Glutamatergic neuron (in vitro differentiated cells): ENCODE data around the gene MCTP1. TPM values are rescaled to one million over a fixed set of nuclear protein-coding genes. Genes with fewer than 3 reads are reported as not detected.

Experiments
- DNase-seq: peaks from one replicate; pipeline ENCODE4 v3.0.0; 2022
- H3K27ac Mint-ChIP-seq: one replicate; pipeline ENCODE4 v1.8.0; 2020; ENCODE audit warnings: mild to moderate bottlenecking, mixed read lengths, inconsistent platforms; ENCODE audit not compliant: unreplicated experiment
- H3K27me3 Mint-ChIP-seq: one replicate; pipeline ENCODE4 v1.8.0; 2020; ENCODE audit warnings: mild to moderate bottlenecking, moderate library complexity, mixed read lengths, inconsistent platforms; ENCODE audit not compliant: unreplicated experiment
- H3K36me3 Mint-ChIP-seq: one replicate; pipeline ENCODE4 v1.8.0; 2020; ENCODE audit warnings: mild to moderate bottlenecking, mixed read lengths, inconsistent platforms; ENCODE audit not compliant: unreplicated experiment
- H3K4me1 Mint-ChIP-seq: one replicate; pipeline ENCODE4 v1.8.0; 2020; ENCODE audit warnings: mild to moderate bottlenecking, low read depth, mixed read lengths, inconsistent platforms; ENCODE audit not compliant: unreplicated experiment
- H3K4me3 Mint-ChIP-seq: one replicate; pipeline ENCODE4 v1.8.0; 2020; ENCODE audit warnings: mild to moderate bottlenecking, mixed read lengths, inconsistent platforms; ENCODE audit not compliant: unreplicated experiment
- H3K9me3 Mint-ChIP-seq: one replicate; pipeline ENCODE4 v1.8.0; 2020; ENCODE audit warnings: mild to moderate bottlenecking, moderate library complexity, mixed read lengths, inconsistent platforms; ENCODE audit not compliant: unreplicated experiment
- CTCF ChIP-seq: fragments of 200-600 bp; sonication (generic); IDR thresholded peaks from one replicate; pipeline ENCODE4 v1.5.0; 2021; ENCODE audit not compliant: partially characterized antibody, unreplicated experiment
- total RNA-seq: library from RNA; stranded (reverse); fragmentation: NEBNext Ultra II Directional; extraction: Animal tissue kit (Norgen Biotek cat#: 25700); gene quantifications from one replicate; pipeline ENCODE4 v1.2.1, GENCODE V29; 2021; ENCODE audit not compliant: unreplicated experiment

MCTP1 gene
- total RNA-seq, 1 donor from 2014 or later, result 1.7 TPM

- H3K27me3 Mint-ChIP-seq, result no peaks in the 10 kb centered on the region
- no peak overlapping the region for H3K27ac Mint-ChIP-seq
- no peaks in the 10 kb centered on the region for H3K36me3 Mint-ChIP-seq
- no peak for TF ChIP-seq CTCF
- H3K4me1 Mint-ChIP-seq, result no peaks in the 10 kb centered on the region
- no peak for DNase-seq
- no peaks in the 10 kb centered on the region for H3K9me3 Mint-ChIP-seq
- H3K4me3 Mint-ChIP-seq, result no peak overlapping the region
Measured at GRCh38 chr5:94731471-94731870, 553.4 kb downstream of the MCTP1 start.

- H3K27ac Mint-ChIP-seq, result no peak overlapping the region
Measured at GRCh38 chr5:94725142-94725541, 559.8 kb downstream of the MCTP1 start.

GRCh38 chr5:94715768-94716167 is 569.1 kb downstream of the MCTP1 start:
- Mint-ChIP-seq H3K4me3 (no peak overlapping the region), H3K27ac (no peak overlapping the region), H3K4me1 (no peaks in the 10 kb centered on the region), H3K27me3 (no peaks in the 10 kb centered on the region), H3K9me3 (no peaks in the 10 kb centered on the region), H3K36me3 (no peaks in the 10 kb centered on the region)
- TF ChIP-seq CTCF, result no peak
- no peak for DNase-seq

More at GRCh38 chr5:94725142-94725541, 559.8 kb downstream of the MCTP1 start:
- Mint-ChIP-seq H3K9me3 (no peaks in the 10 kb centered on the region), H3K4me3 (no peak overlapping the region), H3K27me3 (no peaks in the 10 kb centered on the region), H3K36me3 (no peaks in the 10 kb centered on the region), H3K4me1 (no peaks in the 10 kb centered on the region)
- no peak for DNase-seq
- TF ChIP-seq CTCF, result no peak

- Mint-ChIP-seq H3K27me3 (no peaks in the 10 kb centered on the region), H3K4me3 (no peak overlapping the region), H3K4me1 (no peaks in the 10 kb centered on the region), H3K9me3 (no peaks in the 10 kb centered on the region), H3K36me3 (no peaks in the 10 kb centered on the region), H3K27ac (no peak overlapping the region)
- no peak for DNase-seq
- no peak for TF ChIP-seq CTCF
Measured at GRCh38 chr5:94711785-94712184, 573.1 kb downstream of the MCTP1 start.

GRCh38 chr5:94709277-94709676 is 575.6 kb downstream of the MCTP1 start:
- Mint-ChIP-seq H3K4me3 (no peak overlapping the region), H3K27ac (no peak overlapping the region), H3K4me1 (no peaks in the 10 kb centered on the region), H3K36me3 (no peaks in the 10 kb centered on the region), H3K9me3 (no peaks in the 10 kb centered on the region), H3K27me3 (no peaks in the 10 kb centered on the region)
- no peak for TF ChIP-seq CTCF
- no peak for DNase-seq
